Measurements from ENCODE around the gene SLCO4A1.

Gene SLCO4A1

DNA sequence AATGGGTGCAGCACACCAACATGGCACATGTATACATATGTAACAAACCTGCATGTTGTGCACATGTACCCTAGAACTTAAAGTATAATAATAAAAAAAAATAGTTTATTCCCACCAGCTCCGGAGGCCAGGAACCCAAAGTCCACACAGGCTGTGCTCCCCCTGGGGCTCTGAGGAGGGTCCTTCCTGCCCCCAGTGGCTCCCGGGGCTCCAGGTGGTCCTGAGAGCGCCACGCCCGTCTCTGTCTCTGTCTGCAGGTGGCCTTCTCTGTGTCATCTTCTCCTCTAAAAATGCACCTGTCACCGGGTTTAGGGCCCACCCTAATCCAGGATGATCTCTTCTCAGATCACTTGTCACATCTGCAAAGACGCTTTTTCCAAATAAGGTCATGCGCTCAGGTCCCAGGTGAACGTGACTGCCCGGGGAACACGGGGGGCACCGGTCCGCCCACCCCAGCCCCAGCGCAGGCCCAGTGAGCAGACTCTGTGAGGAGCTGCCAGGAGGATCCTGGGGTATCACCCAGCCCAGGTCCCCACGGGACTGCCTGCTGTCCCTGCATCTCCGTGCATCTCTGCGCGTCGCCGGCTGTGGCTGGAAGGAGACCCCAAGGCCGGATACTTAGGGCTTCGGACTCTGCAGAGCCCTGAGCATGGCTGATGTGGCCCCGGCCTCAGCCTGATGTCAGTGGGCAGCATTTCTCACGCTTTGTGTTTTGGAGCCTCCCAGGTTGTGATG lies 11.8 kb downstream of the SLCO4A1 start:
- no peak for DNase-seq

DNA sequence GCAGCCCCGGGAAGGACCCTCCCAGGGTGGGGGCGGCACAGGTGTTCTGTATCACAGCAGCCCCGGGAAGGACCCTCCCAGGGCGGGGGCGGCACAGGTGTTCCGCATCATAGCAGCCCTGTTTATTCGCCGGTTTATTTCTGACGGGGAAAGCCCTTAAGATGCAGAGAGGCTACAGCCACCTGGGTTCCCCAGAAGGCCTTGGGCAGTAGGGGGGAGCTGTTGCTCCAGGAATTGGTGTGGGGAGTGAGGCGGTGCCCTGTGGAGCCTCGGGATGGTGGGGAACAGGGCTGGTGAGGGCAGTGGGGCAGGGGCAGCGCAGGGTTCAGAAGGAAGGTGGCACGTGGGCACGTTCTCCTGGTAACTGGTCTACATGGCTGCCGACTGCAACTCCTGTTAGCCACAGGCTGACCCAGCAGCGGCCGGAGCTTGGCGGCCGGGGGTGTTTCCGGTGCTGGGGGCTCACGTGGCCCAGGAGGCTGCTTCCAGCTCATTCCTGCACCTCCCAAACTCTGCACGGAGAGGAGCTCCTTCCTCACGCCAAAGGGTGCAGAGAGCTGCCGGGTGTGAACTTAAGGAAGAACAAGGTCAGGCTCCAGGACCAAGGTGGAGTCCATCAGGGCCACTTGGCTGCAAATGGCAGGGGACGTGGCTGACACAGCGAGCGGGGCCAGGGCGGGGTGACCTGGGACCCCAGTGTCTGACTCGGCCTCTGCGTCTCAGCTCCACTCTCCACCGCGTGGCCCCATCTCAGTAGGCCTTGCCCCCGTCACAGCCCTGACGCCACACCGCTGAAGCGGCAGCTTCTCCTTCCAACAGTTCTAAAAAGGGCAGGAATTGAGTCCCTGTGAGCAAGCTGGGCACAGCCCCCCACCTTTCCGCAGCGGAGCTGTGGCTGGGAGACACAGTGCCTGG lies 13.2 kb downstream of the SLCO4A1 start:
- DNase-seq = no peak

DNA sequence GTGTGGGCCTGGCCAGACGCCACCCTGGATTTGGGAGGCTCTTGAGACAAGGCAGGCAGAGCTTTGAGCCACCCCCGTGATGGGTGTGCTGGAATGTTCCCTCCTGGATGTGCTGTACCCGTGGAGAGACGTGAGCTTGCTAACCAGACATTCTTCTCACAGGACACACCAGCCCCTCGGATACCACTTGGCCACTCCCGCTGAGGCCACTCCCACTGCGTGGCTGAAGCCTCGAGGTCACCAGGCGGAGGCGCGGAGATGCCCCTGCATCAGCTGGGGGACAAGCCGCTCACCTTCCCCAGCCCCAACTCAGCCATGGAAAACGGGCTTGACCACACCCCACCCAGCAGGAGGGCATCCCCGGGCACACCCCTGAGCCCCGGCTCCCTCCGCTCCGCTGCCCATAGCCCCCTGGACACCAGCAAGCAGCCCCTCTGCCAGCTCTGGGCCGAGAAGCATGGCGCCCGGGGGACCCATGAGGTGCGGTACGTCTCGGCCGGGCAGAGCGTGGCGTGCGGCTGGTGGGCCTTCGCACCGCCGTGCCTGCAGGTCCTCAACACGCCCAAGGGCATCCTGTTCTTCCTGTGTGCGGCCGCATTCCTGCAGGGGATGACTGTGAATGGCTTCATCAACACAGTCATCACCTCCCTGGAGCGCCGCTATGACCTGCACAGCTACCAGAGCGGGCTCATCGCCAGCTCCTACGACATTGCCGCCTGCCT lies 14.1 kb downstream of the SLCO4A1 start:
- DNase-seq = no peak

DNA sequence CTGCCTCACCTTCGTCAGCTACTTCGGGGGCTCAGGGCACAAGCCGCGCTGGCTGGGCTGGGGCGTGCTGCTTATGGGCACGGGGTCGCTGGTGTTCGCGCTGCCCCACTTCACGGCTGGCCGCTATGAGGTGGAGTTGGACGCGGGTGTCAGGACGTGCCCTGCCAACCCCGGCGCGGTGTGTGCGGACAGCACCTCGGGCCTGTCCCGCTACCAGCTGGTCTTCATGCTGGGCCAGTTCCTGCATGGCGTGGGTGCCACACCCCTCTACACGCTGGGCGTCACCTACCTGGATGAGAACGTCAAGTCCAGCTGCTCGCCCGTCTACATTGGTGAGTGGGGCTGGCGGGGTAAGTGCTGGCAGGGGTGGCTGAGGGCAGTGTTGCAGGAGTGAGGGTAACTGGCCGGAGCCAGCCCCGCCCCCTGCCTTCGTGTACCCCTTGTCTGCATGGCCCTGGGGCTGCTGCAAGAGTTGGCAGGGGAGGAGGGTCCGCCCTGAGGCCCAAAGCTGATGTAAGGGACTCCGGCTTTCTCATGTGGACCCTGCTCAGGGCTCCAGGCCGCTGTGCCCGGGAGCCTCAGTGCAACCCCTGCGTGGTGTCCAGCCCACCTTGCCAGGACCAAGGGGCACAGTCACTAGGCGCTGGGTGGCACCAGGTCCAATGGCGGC lies 14.8 kb downstream of the SLCO4A1 start:
- DNase-seq = no peak

DNA sequence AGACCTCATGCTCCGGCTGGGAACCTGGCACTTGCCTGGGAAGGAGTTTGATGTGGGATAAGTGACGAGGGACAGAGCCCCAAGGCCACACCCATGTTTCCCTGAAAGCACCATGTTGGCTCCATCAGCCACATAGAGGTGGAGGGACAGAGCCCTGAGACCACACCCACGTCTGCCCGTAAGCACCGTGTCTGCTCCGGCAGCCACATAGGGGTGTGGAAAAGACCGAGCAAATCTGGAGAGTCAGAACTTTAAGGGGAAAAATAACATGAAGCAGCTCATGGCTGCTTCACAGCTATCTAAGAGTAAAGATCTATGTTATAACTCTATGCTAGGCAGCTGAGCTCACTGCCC lies 15.3 kb downstream of the SLCO4A1 start:
- no peak for DNase-seq

DNA sequence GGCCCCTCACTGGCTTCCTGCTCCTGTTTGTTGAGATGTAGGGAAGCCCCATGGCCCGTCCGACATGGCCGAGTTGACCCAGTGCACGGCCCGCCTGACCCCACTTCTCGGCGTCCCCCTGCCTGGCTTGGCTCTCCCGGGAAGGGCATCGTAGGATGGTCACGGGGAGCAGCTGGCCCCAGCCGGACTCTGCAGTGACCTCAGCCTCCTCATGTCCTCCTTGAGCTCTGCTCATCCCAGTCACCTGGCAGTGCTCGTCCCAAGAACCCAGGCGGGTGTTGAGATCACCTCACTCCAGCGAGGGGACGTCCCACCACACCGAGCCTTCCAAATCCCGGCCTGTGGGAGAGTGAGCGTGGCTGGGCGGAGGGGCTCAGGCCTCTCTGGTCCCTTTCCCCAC lies 15.7 kb downstream of the SLCO4A1 start:
- no peak for DNase-seq

DNA sequence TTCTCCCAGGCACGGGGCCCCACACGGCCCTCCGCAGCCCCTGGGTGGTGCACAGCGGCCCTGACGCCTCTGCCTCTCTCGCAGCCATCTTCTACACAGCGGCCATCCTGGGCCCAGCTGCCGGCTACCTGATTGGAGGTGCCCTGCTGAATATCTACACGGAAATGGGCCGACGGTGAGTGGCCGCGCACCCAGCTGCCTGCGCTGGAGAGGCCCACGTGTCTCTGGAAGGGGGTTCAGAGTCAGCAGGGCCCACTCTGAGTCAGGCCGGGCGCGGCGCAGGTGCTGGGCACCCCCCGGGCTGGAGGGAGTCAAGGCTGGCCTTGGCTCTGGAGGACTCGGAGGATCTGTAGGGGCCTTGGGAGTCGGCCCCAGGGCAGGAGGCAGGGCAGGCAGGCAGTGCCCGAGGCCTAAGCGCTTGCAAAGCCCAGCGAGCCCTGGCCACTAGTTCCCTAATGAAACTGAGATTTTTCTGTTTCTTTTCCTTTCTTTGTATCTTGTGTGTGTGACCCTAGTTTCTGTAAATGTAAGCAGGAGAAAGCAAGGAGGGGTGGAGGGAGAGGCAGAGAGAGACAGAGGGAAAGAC lies 16.4 kb downstream of the SLCO4A1 start:
- no peak for DNase-seq

DNA sequence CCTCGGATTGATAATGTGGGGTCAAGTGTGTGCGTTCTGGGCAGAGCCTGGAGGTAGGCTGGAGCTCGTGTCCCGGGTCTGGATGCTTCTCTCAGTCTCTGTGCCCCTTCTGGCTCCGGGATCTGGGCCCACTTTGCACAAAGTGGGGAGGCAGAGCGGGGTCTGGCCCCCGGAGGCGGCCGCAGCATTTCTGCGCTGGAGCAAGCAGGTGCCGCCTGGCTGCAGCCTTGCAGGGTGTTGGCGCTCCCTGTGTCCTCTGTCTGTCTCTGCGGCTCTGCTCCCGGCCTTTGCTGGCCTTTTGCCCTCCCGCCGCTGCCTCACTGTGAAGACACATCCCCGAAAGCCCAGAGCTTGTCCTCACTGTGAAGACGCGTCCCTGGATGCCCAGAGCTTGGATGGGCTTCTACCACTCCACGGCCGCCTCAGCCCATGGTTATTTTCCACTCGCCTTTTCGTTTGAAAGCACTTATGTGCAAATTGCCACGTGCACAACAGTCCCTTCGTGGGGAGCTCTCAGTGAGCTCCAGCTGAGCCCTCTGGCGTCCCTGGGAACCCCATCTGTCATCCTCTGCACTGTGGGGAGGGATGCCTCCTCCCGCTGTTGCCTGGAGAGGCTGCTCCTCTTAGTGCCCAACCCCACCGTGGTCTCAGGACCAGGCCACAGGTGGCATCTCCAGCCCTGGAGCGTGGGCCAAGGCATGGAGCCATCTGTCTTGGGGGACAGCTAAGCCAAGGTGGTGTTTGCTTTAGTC lies 17.4 kb downstream of the SLCO4A1 start:
- DNase-seq = no peak

DNA sequence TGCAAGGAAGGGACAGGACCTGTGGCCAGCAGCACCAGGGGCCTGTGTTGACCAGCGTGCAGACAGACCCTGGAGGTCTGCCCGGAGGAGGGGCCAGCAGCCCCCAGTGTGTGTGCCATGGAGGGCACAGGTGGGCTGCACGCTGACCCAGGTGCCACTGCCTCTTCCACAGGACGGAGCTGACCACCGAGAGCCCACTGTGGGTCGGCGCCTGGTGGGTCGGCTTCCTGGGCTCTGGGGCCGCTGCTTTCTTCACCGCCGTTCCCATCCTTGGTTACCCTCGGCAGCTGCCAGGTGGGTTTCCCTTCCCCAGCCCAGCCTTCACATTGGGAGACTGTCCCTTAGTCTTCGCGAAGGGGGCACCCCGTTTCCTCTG lies 17.9 kb downstream of the SLCO4A1 start:
- DNase-seq = no peak

DNA sequence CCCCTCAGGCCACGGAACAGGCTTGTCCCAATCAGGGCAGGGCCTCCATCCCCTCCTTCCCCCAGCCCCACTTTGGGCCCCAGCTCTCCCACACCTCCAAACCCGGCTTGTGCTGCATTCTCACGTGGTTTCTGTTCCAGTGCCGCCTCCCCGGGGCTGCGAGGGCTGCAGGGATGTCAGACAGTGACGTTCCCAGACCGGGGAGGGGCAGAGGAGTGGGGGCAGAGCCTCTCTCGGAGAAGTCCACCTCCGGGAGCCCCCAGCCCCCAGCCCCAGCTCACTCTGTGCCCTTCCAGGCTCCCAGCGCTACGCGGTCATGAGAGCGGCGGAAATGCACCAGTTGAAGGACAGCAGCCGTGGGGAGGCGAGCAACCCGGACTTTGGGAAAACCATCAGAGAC lies 18.5 kb downstream of the SLCO4A1 start:
- no peak for DNase-seq

DNA sequence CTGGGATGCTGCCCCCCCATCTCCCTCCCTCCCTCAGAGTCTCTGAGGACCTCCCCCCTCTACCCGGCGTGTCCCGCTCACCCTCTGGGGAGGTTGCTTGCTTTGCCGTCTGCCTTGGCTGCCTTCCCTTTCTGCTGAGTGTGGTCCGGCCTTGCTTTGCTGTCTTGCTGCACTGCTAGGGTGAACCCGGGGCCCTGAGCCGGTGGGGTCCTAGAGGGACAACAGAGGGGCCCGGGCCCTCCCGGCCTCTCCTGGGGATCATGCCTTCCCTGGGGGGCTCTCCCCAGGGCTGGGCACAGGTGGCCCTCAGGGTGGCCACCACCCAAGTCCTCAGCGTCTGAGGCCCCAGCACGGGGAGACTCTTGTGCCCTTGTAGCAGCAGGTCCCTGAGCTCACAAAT lies 19.3 kb downstream of the SLCO4A1 start:
- DNase-seq = no peak

DNA sequence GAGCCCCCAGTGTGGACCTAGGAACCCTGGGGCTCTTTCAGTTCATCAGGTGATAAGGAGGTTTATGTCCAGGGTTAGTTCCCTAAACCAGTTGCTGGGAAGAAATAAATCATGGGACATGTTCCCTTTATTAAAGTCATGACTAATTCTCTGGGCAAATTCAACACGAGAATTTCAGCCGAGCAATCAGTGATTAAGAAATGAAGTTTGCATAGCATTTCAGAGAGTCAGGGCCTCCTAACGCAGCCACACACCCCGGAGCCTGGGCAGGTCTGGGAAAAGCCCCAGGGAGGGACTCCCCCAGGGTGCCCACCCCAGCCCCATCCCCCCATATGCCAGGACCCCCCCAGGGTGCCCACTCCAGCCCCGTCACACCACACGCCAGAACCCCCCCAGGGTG lies 20.1 kb downstream of the SLCO4A1 start:
- DNase-seq = no peak

DNA sequence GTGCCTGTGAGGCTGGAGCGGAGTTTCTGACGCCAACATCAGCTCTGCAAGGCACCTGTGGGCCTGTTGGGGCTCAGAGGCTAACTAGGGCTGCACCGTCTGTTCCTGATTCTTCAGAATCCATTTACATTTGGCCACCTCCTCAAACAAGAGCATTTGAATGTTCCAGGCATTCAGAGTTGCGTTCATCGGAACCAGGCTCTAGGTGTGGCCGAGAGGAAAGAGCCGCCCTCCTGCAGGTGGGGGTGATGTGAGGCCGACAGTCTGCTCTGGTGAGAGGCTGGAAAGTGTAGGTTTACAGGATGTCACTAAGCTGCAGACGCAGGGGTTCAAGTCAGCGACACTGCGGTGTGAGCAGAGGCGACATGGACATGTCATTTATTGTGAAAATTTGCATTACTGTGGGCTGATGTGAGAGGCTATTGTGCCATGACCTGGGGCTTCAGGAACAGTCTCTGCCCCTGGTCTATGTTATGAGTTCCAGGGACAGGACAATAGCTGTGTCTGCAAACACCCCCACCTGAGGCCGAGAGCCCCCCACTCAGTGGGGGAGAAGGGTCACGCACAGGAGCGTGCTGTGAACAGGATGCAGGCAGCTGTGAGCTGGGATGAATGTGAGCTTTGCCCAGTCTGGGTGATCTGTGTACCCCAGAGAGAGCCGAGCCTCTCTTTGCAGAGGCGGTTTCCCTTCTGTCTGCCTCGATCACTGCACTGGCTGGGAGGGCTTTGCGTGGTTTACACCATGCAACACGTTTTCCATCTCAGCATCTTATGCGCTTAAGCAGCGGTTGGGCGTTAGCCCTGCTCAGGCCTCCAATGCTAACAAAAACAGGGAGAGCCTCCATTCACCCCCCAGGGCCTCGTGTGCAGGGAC lies 21.1 kb downstream of the SLCO4A1 start:
- no peak for DNase-seq

DNA sequence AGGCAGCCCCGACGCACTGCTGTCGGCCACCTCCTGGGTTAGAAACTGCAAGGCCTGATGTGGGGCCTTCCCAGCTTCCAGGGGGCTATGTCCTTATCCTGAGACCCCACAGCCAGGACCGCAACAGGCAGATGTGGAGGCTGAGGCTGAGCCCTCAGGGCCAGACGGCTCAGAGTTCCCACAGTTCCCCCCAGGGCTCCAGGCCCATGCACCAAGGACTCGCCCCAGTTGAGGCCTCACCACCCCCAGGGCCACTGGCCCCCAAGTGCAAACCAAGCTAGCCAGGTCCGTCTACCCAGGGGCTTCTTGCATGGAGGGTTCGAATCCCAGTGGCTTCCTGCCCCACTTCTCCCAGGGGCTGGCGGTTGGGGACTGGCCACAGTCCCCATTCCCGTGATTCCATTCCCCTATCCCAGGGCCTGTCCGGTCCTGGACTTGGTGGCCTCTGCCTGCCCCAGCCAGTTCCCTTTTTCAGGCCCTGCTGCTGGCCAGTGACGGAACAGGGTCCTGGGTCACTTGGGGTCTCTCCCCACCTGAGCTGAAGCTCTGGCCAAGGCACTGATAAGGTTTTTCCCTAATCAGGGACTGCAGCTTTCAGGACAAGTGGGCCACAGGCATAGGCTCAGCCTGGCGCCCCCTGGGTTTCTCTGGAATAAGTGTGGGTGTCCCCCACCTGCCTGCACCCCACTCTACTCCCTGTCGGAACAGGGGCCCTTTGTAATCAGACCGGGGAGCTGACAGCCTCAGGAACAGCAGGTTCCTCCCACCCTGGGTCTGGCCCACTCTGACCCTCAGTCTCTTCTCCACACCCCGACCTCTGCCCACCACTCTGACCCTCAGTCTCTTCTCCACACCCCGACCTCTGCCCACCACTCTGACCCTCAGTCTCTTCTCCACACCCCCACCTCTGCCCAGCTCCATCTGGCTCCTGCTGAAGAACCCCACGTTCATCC lies 22.0 kb downstream of the SLCO4A1 start:
- DNase-seq = no peak

DNA sequence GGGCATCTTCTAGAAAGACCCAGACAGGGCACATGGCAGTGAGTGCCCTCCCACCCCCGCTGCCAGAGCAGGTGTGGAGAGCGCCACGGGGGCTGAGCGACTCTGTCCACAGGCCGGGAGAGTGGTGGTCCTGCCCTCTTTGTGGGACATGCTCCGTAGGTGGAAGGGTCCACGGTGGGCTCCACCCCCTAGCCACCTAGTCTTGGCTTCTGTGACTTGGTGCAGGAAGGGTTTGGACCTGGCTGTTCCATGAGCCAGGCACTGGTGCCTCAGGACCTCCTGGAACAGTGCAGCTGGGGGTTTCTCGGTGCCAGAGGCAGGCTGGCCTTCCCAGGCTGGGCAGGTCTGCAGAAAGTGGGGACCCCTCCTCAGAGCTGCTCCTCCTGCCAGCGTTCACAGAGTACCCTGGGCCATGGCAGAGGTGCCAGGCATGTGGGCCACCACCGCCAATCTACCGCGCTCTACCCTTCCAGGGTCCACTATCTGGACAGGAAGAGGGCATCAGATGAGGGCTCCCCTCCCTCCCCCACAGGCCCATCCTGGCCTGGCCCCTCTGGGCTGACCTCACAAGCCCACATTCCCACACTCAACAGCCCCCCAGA lies 23.0 kb downstream of the SLCO4A1 start:
- no peak for DNase-seq

DNA sequence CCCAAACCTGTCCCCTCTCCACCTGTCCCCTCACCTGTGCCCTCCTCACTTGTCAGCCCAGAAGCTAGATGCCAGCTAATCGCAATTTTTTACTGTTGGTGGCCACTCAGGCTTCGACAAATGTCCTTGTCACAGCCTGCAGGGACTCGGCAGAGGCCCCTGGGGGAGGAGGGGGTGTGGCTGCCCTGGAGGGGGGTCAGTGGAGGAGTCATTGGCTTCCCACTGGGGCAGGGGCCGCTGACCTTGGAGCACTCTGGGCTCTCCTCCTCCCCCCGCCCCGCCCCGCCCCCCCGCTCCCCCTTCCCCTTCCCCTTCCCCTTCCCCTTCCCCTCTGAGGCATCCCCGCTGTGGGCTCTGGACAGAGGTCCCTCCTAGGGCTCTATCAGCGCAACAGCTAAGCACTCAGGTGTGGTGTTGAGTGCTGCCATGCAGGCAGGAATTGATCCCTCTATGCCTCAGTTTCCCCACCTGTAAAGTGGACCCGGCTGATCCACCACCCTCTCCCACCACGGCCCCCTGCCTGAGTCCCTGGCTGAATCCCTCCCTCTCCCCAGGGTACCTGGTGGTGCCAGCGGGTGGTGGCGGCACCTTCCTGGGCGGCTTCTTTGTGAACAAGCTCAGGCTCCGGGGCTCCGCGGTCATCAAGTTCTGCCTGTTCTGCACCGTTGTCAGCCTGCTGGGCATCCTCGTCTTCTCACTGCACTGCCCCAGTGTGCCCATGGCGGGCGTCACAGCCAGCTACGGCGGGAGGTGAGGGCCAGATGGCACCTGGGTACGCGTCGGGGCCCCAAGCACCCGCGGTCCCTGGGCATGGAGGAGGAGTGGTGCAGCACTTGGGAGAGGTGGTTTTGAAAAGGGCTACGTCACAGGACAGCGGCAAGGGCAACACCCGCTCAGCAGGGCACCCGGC lies 23.8 kb downstream of the SLCO4A1 start:
- DNase-seq = no peak

DNA sequence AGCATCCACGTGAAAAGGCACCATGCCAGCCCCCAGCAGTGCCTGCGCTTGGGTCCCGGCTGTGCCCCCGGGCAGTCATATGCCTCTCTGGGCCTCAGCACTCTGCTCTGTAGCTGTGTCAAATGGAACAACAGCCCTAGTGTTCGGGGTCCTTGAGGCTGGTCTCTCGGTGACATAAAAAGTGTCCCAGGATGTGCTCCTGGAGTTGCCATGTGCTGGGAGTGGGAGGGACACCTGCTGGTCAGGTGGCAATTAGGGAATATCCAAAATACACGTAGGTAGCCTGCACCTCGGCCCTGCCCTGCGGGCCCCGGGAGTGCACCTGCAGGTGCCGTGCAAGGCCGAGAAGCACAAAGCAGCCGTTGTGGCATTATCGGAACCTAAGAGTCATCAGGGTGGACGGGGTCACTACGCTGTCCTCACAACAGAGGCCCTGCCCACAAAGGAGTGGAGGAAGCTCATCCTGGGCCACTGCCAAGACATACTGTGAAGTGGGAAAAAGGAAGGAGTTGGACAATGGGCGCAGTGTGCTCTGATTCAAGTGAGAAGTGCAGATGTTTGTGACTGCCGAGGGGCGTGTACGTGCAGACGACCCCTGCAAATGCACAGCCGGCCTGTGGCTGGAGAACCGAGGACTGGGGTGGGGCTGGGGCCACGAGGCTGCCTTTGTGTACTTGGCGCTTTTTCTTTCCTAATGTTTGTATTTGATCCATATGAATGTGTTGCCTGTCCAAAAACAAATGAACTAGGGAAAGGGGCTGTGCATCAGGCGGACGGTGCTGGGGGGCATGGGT lies 24.6 kb downstream of the SLCO4A1 start:
- DNase-seq = no peak

Measured in activated CD8-positive, alpha-beta memory T cell treated with anti-CD3 and anti-CD28 coated beads, Interleukin-2, amount 50 U/mL, for 4 hours (primary cell).